Activated CD8-positive, alpha-beta T cell treated with anti-CD3 and anti-CD28 coated beads for 36 hours (primary cell): ENCODE measurements around the gene CDH10. TPM values are rescaled to one million over a fixed set of nuclear protein-coding genes. Genes with fewer than 3 reads are reported as not detected.

Experiments
- ATAC-seq: fragments of 200-7000 bp; cut with Tn5 transposase; one replicate; pipeline ENCODE4 v1.10.0; 2021; ENCODE audit warnings: mild to moderate bottlenecking, moderate library complexity
- CTCF ChIA-PET: fragments of 350-600 bp; sonication (Branson Sonifier 250); formaldehyde crosslinking; loops from one replicate; lab custom pipeline; 2021; ENCODE audit warnings: antibody characterized with exemption; lab: Charles Lee
- POLR2A ChIA-PET: fragments of 350-600 bp; sonication (Branson Sonifier 250); formaldehyde crosslinking; loops from one replicate; lab custom pipeline; 2021; ENCODE audit warnings: antibody characterized with exemption; lab: Charles Lee
- DNase-seq: peaks from one replicate; pipeline ENCODE4 v3.0.0-alpha.2; 2020
- H3K27ac Mint-ChIP-seq: one replicate; pipeline ENCODE4 v1.8.0; 2021; ENCODE audit warnings: mild to moderate bottlenecking, mixed read lengths
- H3K27me3 Mint-ChIP-seq: one replicate; pipeline ENCODE4 v1.8.0; 2021; ENCODE audit warnings: mixed read lengths
- H3K36me3 Mint-ChIP-seq: one replicate; pipeline ENCODE4 v1.8.0; 2021; ENCODE audit warnings: low read depth, mixed read lengths
- H3K4me1 Mint-ChIP-seq: one replicate; pipeline ENCODE4 v1.8.0; 2021; ENCODE audit warnings: low read depth, mixed read lengths
- H3K4me3 Mint-ChIP-seq: one replicate; pipeline ENCODE4 v1.8.0; 2021; ENCODE audit warnings: mild to moderate bottlenecking, moderate library complexity, mixed read lengths
- H3K9me3 Mint-ChIP-seq: one replicate; pipeline ENCODE4 v1.8.0; 2021; ENCODE audit warnings: mixed read lengths
- CTCF ChIP-seq: fragments of 200-600 bp; IDR thresholded peaks from one replicate; pipeline ENCODE4 v1.8.0; 2022; ENCODE audit warnings: antibody characterized with exemption, mild to moderate bottlenecking
- intact Hi-C: fragments of 100-400 bp; cut with micrococcal nuclease; formaldehyde crosslinking; loops from one replicate; pipeline ENCODE4 v1.10.0; 2022
- total RNA-seq, 2 experiments: library from RNA; stranded (reverse); gene quantifications; one replicate each; pipeline ENCODE4 v1.2.3, GENCODE V29; 2021

Gene CDH10
- total RNA-seq, 2 experiments from 2014 or later, result not detected

GRCh38 chr5:24538346-24538745 is 106.4 kb downstream of the CDH10 start:
- H3K4me3 Mint-ChIP-seq, result no peak overlapping the region
- intact Hi-C loops, result no loop called here
- CTCF ChIA-PET, result no interaction called here

GRCh38 chr5:24535646-24536045 is 109.1 kb downstream of the CDH10 start:
- intact Hi-C loops, result no loop called here
- no peak for TF ChIP-seq CTCF
- no peak for ATAC-seq

More at GRCh38 chr5:24538346-24538745, 106.4 kb downstream of the CDH10 start:
- no peak overlapping the region for H3K27ac Mint-ChIP-seq
- POLR2A ChIA-PET, result no interaction called here
- H3K9me3 Mint-ChIP-seq, result peaks cover 7% of the 10 kb centered on the region
- no peaks in the 10 kb centered on the region for H3K36me3 Mint-ChIP-seq
- no peaks in the 10 kb centered on the region for H3K27me3 Mint-ChIP-seq
- no peaks in the 10 kb centered on the region for H3K4me1 Mint-ChIP-seq
- DNase-seq, result no peak
- no peak for ATAC-seq
- TF ChIP-seq CTCF, result no peak

GRCh38 chr5:24530906-24531305 is 113.9 kb downstream of the CDH10 start:
- TF ChIP-seq CTCF, result no peak
- Mint-ChIP-seq H3K27me3 (no peaks in the 10 kb centered on the region), H3K4me1 (no peaks in the 10 kb centered on the region), H3K9me3 (peaks cover 11% of the 10 kb centered on the region), H3K4me3 (no peak overlapping the region), H3K36me3 (no peaks in the 10 kb centered on the region), H3K27ac (no peak overlapping the region)
- DNase-seq (no peak), ATAC-seq (no peak)
- ChIA-PET CTCF (no interaction called here), POLR2A (no interaction called here)
- intact Hi-C loops, result no loop called here

More at GRCh38 chr5:24535646-24536045, 109.1 kb downstream of the CDH10 start:
- DNase-seq, result no peak
- ChIA-PET POLR2A (interaction anchor here (1.0 kb wide), 1 partner anchor 11 kb away, joined by 3 read pairs; no protein-coding TSS in a partner anchor), CTCF (no interaction called here)
- H3K27ac Mint-ChIP-seq, result no peak overlapping the region
- H3K36me3 Mint-ChIP-seq, result no peaks in the 10 kb centered on the region
- H3K4me3 Mint-ChIP-seq, result no peak overlapping the region
- H3K27me3 Mint-ChIP-seq, result no peaks in the 10 kb centered on the region
- peaks cover 12% of the 10 kb centered on the region for H3K9me3 Mint-ChIP-seq
- no peaks in the 10 kb centered on the region for H3K4me1 Mint-ChIP-seq

GRCh38 chr5:24525414-24525813 is 119.4 kb downstream of the CDH10 start:
- H3K4me1 Mint-ChIP-seq, result no peaks in the 10 kb centered on the region
- TF ChIP-seq CTCF, result no peak
- no peaks in the 10 kb centered on the region for H3K36me3 Mint-ChIP-seq
- no peak overlapping the region for H3K27ac Mint-ChIP-seq
- H3K9me3 Mint-ChIP-seq, result peaks cover 4% of the 10 kb centered on the region
- CTCF ChIA-PET, result no interaction called here
- POLR2A ChIA-PET, result interaction anchor here (0.8 kb wide), 1 partner anchor 10 kb away, joined by 3 read pairs; no protein-coding TSS in a partner anchor
- intact Hi-C loops, result no loop called here
- DNase-seq (no peak), ATAC-seq (no peak)
- H3K4me3 Mint-ChIP-seq, result no peak overlapping the region
- no peaks in the 10 kb centered on the region for H3K27me3 Mint-ChIP-seq

GRCh38 chr5:24512423-24512822 is 132.4 kb downstream of the CDH10 start:
- peaks cover 7% of the 10 kb centered on the region for H3K9me3 Mint-ChIP-seq
- no peak for DNase-seq
- H3K4me1 Mint-ChIP-seq, result no peaks in the 10 kb centered on the region
- no peak overlapping the region for H3K27ac Mint-ChIP-seq
- TF ChIP-seq CTCF, result no peak
- ChIA-PET CTCF (no interaction called here), POLR2A (no interaction called here)
- no peak overlapping the region for H3K4me3 Mint-ChIP-seq
- no peaks in the 10 kb centered on the region for H3K27me3 Mint-ChIP-seq
- no peak for ATAC-seq
- intact Hi-C loops, result no loop called here
- H3K36me3 Mint-ChIP-seq, result no peaks in the 10 kb centered on the region
